DND-41 (cell line): ENCODE measurements around the gene NCCRP1.

Source experiments
- ATAC-seq: fragments of 200-7000 bp; cut with Tn5 transposase; 3 replicates; pipeline ENCODE4 v1.9.1; 2021; ENCODE audit warnings: low read depth; ENCODE audit not compliant: insufficient read depth
- DNase-seq: peaks from one replicate; pipeline ENCODE4 v3.0.0-alpha.2; 2020
- H2AFZ ChIP-seq: 2 replicates; pipeline ENCODE4 v1.6.0; 2012; ENCODE audit warnings: low read depth, low read length
- H3K27ac ChIP-seq: 2 replicates; pipeline ENCODE4 v1.5.1; 2012; ENCODE audit warnings: low read length, inconsistent platforms
- H3K27me3 ChIP-seq: fragments of 200-600 bp; sonication (generic); 2 replicates; pipeline ENCODE4 v1.6.0; 2012; ENCODE audit warnings: low read length, mild to moderate bottlenecking, inconsistent platforms; ENCODE audit not compliant: insufficient read depth, poor library complexity
- H3K36me3 ChIP-seq: 2 replicates; pipeline ENCODE4 v1.5.1; 2012; ENCODE audit warnings: low read length, inconsistent platforms; ENCODE audit not compliant: insufficient read depth
- H3K4me1 ChIP-seq: 2 replicates; pipeline ENCODE4 v1.5.1; 2012; ENCODE audit warnings: mild to moderate bottlenecking, low read length; ENCODE audit not compliant: insufficient read depth
- H3K4me2 ChIP-seq: 2 replicates; pipeline ENCODE4 v1.6.0; 2012; ENCODE audit warnings: mild to moderate bottlenecking, moderate library complexity, low read length, inconsistent platforms; ENCODE audit not compliant: insufficient read depth
- H3K4me3 ChIP-seq, 2 experiments: fragments of 200-600 bp in 1 of 2; shearing (Covaris generic) in 1 of 2; 2 replicates each; pipeline ENCODE4 v1.5.1; 2012 to 2016; ENCODE audit warnings: inconsistent platforms in 2 of 2, low read length in 2 of 2, mild to moderate bottlenecking in 2 of 2, low read depth in 1 of 2, moderate library complexity in 1 of 2
- H3K79me2 ChIP-seq: 2 replicates; pipeline ENCODE4 v1.6.0; 2012; ENCODE audit warnings: low read length, inconsistent platforms; ENCODE audit not compliant: insufficient read depth
- H3K9ac ChIP-seq: 2 replicates; pipeline ENCODE4 v1.6.0; 2012; ENCODE audit warnings: low read depth, mild to moderate bottlenecking, inconsistent platforms, low read length, moderate library complexity
- H3K9me3 ChIP-seq: 2 replicates; pipeline ENCODE4 v1.5.1; 2012; ENCODE audit warnings: low read length, moderate library complexity, mild to moderate bottlenecking, inconsistent platforms; ENCODE audit not compliant: insufficient read depth, severe bottlenecking
- H4K20me1 ChIP-seq: 2 replicates; pipeline ENCODE4 v1.6.0; 2012; ENCODE audit warnings: low read length; ENCODE audit not compliant: insufficient read depth
- EZH2 ChIP-seq: IDR thresholded peaks from 3 replicates; pipeline ENCODE4 v1.6.1; 2012; ENCODE audit warnings: borderline replicate concordance, low read depth, mild to moderate bottlenecking, moderate library complexity, low read length, inconsistent platforms; ENCODE audit not compliant: severe bottlenecking
- TF ChIP-seq, protein P1 (sequence below): IDR thresholded peaks from 2 replicates; pipeline ENCODE4 v1.5.1; 2012; ENCODE audit warnings: borderline replicate concordance, low read length, moderate library complexity, mild to moderate bottlenecking; ENCODE audit not compliant: poor library complexity, severe bottlenecking; ENCODE audit errors: extremely low read depth

NCCRP1 gene

DNA sequence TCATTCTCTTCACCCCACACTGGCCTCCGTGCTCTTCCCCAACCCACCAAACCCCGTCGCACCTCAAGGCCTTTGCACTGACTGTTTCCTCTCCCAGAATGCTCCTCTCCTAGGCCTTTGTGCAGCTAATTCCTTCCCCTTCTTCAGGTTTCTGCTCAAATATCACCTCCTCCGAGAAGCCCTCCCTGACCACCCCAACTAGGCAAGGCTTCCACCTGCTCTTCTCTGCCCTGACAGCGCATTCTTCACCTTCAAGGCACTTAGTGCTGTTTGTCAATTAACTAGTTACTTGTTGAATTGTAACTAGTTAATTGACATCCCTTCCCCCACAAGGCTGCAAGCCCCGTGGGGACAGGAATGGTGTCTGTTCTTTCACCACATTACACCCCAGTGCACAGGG is 7.8 kb upstream of the NCCRP1 start:
- H3K27ac ChIP-seq, result no peak overlapping the region
- no peak for TF ChIP-seq EZH2
- TF ChIP-seq, protein P1, sequence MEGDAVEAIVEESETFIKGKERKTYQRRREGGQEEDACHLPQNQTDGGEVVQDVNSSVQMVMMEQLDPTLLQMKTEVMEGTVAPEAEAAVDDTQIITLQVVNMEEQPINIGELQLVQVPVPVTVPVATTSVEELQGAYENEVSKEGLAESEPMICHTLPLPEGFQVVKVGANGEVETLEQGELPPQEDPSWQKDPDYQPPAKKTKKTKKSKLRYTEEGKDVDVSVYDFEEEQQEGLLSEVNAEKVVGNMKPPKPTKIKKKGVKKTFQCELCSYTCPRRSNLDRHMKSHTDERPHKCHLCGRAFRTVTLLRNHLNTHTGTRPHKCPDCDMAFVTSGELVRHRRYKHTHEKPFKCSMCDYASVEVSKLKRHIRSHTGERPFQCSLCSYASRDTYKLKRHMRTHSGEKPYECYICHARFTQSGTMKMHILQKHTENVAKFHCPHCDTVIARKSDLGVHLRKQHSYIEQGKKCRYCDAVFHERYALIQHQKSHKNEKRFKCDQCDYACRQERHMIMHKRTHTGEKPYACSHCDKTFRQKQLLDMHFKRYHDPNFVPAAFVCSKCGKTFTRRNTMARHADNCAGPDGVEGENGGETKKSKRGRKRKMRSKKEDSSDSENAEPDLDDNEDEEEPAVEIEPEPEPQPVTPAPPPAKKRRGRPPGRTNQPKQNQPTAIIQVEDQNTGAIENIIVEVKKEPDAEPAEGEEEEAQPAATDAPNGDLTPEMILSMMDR, result no peak
- DNase-seq, result no peak

GRCh38 chr19:39190768-39191167 is 6.0 kb upstream of the NCCRP1 start:
- Histone ChIP-seq H3K36me3 (no peaks in the 10 kb centered on the region), H3K27ac (no peak overlapping the region), H3K9me3 (no peaks in the 10 kb centered on the region), H3K4me3 (no peak overlapping the region), H3K4me1 (no peaks in the 10 kb centered on the region), H2AFZ (no peak overlapping the region), H3K27me3 (no peaks in the 10 kb centered on the region), H3K79me2 (no peaks in the 10 kb centered on the region), H3K9ac (no peak overlapping the region), H3K4me2 (no peak overlapping the region), H4K20me1 (0 out of 2 replicates have a peak, but pooled peaks cover 2% of the 10 kb centered on the region)
- TF ChIP-seq, protein P1, result no peak
- no peak for TF ChIP-seq EZH2
- ATAC-seq, result no peak
- no peak for DNase-seq

More for the DNA sequence above, 7.8 kb upstream of the NCCRP1 start:
- Histone ChIP-seq H3K9me3 (no peaks in the 10 kb centered on the region), H2AFZ (no peak overlapping the region), H3K4me3 (no peak overlapping the region), H3K79me2 (no peaks in the 10 kb centered on the region), H3K9ac (no peak overlapping the region), H3K4me2 (no peak overlapping the region), H3K36me3 (no peaks in the 10 kb centered on the region), H3K27me3 (no peaks in the 10 kb centered on the region), H3K4me1 (no peaks in the 10 kb centered on the region), H4K20me1 (0 out of 2 replicates have a peak, but pooled peaks cover 2% of the 10 kb centered on the region)
- no peak for ATAC-seq

DNA sequence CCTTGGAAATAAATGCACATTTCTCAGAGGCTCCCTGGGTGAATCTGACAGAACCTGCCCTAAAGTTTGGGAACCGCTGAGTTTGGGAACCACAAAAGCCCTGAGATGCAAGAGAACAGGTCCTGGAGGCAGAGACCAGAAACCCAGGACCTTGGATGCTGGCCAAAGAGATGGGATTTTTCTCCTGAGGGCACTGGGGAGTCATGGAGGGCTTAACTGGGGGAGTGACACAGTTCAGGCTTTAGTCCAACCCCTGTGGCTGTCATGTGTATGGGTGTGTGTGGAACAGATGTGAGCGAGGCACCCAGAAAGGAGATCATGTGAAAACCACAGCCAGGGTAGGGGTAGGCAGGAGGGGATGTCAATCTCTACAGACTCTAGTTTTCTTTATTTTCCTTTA is 3.9 kb upstream of the NCCRP1 start:
- no peaks in the 10 kb centered on the region for H3K27me3 ChIP-seq
- H3K9me3 ChIP-seq, result no peaks in the 10 kb centered on the region
- H3K4me1 ChIP-seq, result no peaks in the 10 kb centered on the region
- no peak overlapping the region for H3K27ac ChIP-seq
- no peak overlapping the region for H3K9ac ChIP-seq
- no peaks in the 10 kb centered on the region for H3K36me3 ChIP-seq
- DNase-seq (no peak), ATAC-seq (0 out of 3 replicates have a peak, but pooled peaks have one; percentile 42)
- no peaks in the 10 kb centered on the region for H3K79me2 ChIP-seq
- no peak overlapping the region for H2AFZ ChIP-seq
- no peak for TF ChIP-seq EZH2
- TF ChIP-seq, protein P1, result no peak
- H3K4me3 ChIP-seq, result no peak overlapping the region
- H3K4me2 ChIP-seq, result no peak overlapping the region
- H4K20me1 ChIP-seq, result 0 out of 2 replicates have a peak, but pooled peaks cover 2% of the 10 kb centered on the region

DNA sequence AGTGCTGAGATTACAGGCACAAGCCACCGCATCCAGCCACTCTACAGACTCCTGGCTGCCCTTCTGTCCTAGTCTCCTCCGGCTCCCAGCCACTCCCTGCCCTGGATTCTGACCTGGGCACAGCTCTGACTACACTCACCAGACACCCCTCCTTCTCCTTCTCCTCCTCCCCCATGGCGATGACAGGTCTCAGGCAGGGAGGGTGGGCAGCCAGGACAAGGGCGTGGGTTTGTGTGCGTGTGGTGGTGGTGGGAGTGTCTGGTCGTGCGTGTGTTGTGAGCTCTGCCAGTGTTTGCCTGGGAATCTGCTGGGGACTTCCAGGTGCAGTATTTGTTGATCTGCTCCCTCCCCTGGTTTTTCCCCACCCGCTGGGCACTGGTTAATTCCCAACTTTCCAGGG is 3.0 kb upstream of the NCCRP1 start:
- Histone ChIP-seq H3K4me2 (no peak overlapping the region), H4K20me1 (0 out of 2 replicates have a peak, but pooled peaks cover 2% of the 10 kb centered on the region), H3K4me3 (no peak overlapping the region), H3K79me2 (no peaks in the 10 kb centered on the region), H3K27me3 (no peaks in the 10 kb centered on the region), H3K9me3 (no peaks in the 10 kb centered on the region), H3K9ac (no peak overlapping the region), H3K36me3 (no peaks in the 10 kb centered on the region), H3K4me1 (no peaks in the 10 kb centered on the region), H3K27ac (no peak overlapping the region), H2AFZ (no peak overlapping the region)
- TF ChIP-seq, protein P1, result no peak
- TF ChIP-seq EZH2, result no peak
- DNase-seq (no peak), ATAC-seq (no peak)
